GM18517 (cell line): ENCODE results near the gene ASB12.
"Not testable (repeated sequence)": the region's sequence is repeated elsewhere in the genome, so short reads cannot be mapped to it uniquely, and the experiment has no call there.

Source experiments
- ATAC-seq: cut with Tn5 transposase; IDR thresholded peaks from one replicate; pipeline ENCODE4 v1.9.1; 2021; ENCODE audit warnings: mild to moderate bottlenecking, moderate library complexity; ENCODE audit not compliant: unreplicated experiment

ASB12 gene

DNA sequence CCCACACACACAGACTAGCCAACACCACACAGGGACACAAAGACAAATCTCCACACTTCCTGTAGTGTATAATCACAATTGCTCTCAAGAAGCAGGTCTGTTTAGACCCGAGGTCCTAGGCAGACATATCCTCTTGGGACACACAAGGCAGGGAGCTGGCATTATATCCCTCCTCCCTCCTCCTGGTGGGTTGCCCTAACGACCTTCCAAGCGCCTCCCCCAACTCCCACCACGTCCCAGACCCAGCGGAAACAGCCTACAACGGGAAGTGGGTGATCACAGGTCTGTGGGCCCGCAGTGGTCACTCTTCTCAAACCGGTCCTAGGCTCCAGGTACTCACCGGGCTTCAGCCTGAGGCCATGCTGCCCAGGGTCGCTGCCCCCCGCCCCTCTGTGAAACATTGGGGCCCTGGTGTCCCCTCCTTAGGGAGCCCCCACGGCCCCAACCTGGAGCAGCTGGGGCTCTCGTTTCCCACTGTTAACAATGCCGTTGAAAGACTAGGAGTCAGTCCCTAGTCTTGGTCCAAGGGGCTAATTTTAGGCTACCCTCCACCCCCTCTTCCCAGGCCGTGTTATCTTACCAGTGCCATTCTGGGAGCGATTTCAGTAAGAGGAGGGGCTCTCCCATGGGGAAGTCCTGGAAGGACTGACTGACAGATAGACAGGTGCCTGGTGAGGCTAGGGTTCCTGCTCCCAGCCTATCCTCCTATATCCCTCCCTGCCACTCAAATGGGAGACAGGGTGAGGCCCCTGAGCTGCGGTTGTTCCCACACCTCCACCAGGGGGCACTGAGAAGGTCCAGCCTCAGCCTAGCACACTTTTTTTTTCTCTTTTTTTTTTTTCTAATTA is at the start of gene ASB12:
TSS of gene ASB12 (minus strand) at position 485 of the 848 bp plus-strand sequence. CDS start 4,957 bp downstream, outside the sequence.
- ATAC-seq, result no peak

DNA sequence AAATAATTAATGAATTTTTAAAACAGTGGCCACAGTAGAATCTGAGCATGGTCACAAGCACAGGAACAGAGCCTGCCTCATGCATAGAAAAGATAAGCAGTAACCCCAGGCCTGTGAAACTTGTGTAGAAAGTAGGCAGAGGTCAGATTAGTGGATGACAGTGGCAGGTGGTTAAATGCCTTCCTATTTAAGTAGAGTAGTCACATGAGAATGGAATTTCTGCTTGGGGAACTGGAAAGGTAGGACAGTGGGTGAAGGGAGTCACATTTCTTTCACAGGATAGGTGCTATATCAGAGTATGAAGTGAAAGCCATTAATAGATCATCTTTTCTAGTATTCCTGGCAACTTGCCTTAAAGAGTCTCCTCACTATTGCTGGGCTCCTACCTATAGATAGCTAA is 34.9 kb upstream of the ASB12 start:
- ATAC-seq, result no peak

- ATAC-seq, result no peak
Measured at GRCh38 chrX:64229154-64229553, 1.3 kb downstream of the ASB12 start.

DNA sequence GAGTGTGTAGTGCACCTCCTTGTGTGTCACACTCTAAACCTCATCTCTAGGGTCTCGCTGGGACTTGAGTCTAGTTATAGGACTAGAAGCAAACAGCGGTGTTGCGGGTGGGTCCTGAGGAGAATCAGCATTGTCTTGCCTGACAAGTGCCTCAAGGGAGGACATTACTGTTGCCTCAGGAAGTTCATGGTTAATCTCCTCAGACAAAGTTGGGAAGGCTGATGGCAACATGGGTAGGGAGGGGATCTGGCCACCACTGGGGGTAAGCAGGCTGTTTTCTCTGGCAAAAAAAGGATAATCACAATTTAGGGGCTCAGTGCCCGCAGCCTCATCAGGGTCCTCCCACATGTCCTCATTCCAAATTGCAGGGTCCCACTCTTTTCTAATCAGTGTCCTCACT is 12.4 kb downstream of the ASB12 start:
- ATAC-seq, result no peak

DNA sequence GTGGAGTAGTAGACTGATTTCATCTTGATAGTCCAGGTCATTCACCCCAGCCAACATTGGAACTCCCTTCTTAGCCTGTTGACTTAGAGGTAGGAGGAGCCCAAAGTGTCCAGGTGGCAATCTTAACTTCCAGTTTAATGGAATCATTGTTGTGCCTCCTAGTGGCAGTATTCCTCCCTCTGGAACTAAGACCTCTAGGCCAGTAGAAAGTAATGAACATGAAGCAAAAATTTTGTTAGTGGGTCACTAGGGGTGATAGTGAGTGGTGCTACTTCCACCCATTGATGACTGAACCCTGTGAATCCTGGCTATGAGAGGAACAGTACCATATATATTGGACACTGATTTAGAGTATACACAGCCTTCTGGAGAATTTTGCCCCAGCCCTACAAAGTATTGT is 16.4 kb downstream of the ASB12 start:
- ATAC-seq, result not testable (repeated sequence)

DNA sequence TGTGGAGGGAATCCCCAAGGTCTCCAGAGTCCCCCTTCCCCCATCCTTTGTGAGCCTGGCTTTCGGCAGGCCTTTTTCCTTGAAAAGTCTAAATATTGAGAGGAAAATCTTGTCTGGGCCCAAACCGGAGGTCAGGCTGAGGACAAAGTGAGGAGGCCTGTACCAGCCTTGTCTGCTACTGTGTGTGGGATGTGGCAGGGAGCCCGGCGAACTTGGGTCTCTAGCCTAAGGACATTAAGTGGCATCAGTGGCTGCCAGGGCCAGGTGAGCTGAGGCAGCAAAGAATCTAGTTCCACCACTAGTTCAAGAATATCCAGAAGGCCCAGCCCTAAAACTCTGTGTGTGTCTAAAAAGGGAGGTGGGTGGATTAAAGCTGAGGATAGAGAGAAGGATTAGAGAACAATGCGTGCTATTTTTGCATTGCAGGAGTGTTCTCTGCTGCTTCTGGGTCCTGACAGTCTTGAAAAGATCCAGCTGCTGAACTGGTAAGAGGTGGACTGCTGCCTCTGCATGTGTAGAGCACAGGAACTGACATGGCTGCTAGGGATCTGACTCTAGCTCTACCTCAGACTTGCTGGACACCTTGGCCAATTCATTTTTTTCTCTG is 23.7 kb downstream of the ASB12 start:
- ATAC-seq, result no peak

- ATAC-seq, result peak; percentile 86
Measured at GRCh38 chrX:64205735-64206501, 24.5 kb downstream of the ASB12 start.

DNA sequence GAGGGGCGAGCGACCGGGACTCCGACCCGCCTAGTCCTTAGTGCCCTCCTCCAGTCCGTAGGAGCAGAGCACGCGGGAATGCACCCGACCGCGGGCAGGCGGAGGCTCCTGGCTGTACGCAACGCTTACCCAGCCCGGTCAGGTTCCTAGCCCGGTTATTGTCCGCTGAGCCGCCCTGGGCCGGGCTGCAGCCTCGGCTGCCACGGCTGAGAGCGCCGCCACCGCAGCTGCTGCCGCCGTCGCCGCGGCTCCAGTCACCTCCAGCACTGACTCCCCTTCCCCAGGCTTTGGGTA is 25.0 kb downstream of the ASB12 start, which contains the start of gene AMER1:
TSS of gene AMER1 (minus strand) at position 268 of the 294 bp plus-strand sequence. CDS start 12,422 bp downstream, outside the sequence.
- ATAC-seq, result peak; percentile 37

- peak; percentile 19 for ATAC-seq
Measured at GRCh38 chrX:64204701-64205440, 25.5 kb downstream of the ASB12 start.

- ATAC-seq, result no peak
Measured at GRCh38 chrX:64204252-64204651, 26.2 kb downstream of the ASB12 start.

- no peak for ATAC-seq
Measured at GRCh38 chrX:64202808-64203325, 27.5 kb downstream of the ASB12 start.

DNA sequence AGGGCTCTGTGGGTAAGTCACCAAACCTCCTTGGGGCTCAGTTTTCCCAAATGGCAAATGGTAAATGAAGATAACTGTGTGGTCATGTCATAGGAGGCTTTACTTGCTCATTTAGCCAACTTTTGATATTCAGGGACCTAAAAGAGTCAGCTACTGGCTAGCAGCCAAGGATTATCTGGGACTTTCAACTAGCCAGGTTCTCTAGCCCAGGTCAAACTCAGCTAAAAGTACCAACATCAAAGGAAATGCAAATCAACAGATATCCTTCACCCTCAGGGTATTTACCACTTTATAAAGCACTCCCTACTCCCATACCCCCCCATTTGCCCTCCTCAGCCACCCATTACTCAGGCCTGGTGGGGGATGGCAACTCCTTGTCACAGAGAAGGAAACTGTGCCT is 32.4 kb downstream of the ASB12 start:
- ATAC-seq, result no peak

DNA sequence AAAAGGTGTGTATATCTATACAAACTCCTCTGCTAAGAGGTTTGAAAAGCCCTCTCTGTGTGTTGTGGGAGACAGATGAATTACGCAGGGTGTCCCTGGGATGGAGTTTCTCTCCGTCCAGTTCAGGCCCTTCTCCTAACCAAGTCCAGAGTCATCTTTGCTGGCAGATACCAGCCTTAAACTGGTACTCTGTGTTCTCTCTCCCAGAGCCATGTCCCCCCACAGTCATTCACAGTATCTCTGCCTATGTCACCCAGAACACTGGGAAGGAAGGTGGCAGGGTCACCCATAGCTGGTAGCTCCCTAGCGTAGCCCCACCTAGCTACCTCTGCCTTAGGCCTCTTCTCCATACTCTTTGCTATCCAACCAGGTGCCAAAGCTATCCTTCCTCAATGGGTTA is 33.8 kb downstream of the ASB12 start:
- no peak for ATAC-seq

DNA sequence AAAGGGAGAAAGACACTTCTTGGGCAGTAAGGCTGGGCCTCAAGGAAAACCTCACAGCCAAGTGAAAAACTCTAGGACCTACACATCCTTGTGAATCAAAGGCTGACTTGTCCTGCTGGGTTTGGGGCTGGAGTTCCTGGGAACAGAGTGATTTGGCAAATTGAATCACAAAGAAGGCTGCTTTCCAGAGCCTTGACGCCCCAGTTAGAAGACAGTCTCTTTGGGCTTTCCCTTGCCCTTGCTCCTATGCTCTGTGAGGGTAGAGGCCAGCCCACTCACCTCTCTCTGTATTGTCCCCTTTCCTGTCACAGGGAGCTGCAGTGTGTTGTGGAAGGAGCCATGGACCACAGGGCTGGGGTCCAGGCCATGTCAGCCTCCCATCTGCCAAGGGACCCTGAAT is 34.5 kb downstream of the ASB12 start:
- no peak for ATAC-seq

- no peak for ATAC-seq
Measured at GRCh38 chrX:64192673-64193072, 37.7 kb downstream of the ASB12 start.

DNA sequence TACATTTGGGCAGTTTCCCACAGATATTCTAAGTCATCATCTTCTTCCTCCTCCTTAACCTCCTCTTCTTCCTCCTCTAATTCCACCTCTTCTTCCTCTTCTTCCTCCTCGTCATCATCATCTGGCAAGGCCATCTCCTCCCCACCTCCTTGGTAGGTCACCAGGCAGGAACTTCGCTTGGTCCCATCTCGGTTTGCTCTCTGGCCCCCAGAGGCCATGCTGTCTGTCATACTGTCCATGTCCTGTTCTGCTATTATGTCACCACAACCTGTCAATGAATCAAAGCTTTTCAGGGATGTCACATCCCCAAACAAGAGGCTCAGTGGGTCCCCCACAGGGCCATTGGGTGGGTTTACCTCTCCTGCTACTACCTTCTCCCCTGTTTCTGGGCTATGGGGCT is 38.4 kb downstream of the ASB12 start:
- ATAC-seq, result no peak

DNA sequence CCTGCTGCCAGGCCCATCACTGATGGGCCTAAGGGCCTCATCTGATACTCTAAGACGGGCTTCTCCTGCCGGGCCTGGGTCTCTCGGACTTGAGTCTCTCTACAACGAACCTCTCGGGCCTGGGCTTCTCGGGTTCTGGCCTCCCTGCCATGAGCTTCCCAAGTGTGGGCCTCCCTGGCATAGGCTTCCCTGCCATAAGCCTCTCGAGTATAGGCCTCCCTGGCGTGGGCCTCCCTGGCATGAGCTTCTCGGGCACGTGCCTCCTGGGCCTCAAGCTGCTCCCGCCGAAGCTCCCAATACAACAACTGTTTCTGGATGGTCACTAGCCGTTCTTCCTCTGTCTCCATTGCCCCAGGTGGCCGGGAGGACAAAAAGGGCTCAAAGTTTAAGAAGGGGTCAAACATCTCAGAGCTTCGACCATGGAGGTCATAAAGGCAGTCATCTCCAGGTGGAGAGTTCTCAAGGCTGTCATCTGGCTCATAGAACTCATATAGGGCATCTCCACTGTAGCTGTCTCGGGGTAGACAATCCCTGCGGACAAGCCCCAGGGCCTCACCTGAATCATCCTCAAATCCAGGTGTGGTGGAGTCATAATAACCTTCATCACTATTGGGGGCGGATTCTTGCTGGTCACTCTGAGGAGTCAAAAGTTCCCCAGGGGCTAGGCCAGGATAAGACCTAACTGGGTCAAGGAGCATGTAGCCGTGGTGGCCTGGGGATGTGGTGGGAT is 39.0 kb downstream of the ASB12 start:
- ATAC-seq, result no peak

DNA sequence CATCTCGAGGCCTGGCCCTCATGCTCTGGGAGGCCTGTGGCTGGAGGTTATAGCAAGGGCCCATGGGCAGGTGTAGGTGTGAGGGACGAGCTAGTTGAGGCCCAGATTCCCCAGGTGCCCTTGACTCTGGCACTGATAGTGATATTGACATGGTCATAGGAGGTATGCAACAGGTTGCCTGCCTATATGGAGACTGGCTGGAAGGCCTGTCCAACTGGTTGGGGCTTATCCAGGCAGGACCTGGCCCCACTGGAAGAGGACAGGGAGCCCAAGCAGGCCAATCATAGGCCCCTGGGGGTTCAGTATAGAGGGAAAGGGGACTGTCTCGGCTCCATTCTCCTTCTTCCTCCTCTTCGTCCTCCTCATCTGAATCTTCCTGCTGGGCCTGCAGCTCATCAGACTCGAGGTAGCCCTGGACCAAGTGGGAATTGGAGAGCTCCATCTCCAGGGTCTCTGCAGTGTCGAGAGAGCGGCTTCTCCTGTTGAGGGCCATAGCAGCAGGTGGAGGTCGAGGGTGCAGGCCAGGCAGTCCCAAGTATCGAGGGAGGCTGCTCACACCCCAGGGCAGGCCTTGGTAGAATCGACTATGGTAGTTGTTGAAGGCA is 40.2 kb downstream of the ASB12 start:
- no peak for ATAC-seq

DNA sequence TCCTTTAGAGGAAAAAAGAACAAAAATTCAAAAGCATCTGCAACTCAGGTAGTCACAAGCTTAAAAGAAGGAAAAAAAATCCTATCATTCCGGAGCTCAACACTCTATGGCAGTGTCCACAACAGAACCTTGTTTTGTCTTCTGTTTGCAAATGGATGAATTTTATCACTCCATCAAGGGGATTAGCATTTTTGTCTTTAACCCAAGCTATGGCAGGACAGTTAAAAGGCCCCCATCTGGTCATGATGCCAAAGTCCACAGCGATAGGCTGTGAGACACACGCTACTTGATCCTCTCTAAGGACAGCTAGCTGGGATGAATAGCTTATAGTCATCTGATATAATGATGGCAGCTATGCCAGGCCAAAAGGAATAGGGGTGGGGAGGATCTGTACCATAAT is 41.5 kb downstream of the ASB12 start:
- no peak for ATAC-seq

DNA sequence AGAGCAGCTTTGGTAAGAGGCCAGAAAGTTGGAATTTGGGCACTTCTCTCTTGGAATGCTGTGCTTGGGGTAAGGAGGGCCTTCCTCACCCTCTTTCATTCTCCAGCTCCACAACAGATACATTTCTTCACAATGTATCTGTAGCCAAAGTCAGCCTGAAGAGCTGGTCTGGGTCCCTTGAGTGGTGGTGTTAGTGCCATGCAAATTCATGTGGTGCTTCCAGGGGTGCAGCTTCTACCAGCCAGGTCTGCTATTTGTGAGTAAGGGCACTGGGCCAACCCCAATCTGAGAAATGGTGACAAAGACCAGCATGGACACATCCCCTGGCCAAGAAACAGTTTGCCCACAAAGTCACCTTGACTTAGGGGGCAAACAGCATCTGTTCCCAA is 42.7 kb downstream of the ASB12 start:
- ATAC-seq, result no peak
